IMR-90 (cell line): ENCODE data around the gene TRPM8. TPM values are rescaled to one million over a fixed set of nuclear protein-coding genes. Genes with fewer than 3 reads are reported as not detected.

Experiments
- ATAC-seq: fragments of 200-7000 bp; cut with Tn5 transposase; 2 replicates; pipeline ENCODE4 v1.9.1; 2020; ENCODE audit warnings: low read depth, mild to moderate bottlenecking, moderate library complexity
- BruUV-seq: library from RNA; stranded (reverse); fragments of 400-500 nt; replicated peaks from 2 replicates; lab custom pipeline; 2021; lab: Mats Ljungman, UMichigan
- CTCF ChIA-PET: fragments of 300-600 bp; formaldehyde crosslinking; extraction: SDS; loops from one replicate; lab custom pipeline; 2021; ENCODE audit warnings: antibody characterized with exemption; lab: Yijun Ruan, JAX
- POLR2A ChIA-PET: fragments of 300-600 bp; sonication (Branson Sonifier 250); formaldehyde crosslinking; loops from one replicate; lab custom pipeline; 2022; ENCODE audit warnings: antibody characterized with exemption; ENCODE audit not compliant: unreplicated experiment; lab: Charles Lee
- DNase-seq: peaks from one replicate; pipeline ENCODE4 v3.0.0; 2013
- H2AFZ ChIP-seq: replicated peaks from 2 replicates; pipeline ENCODE3; 2013; ENCODE audit warnings: low read length, mild to moderate bottlenecking; ENCODE audit not compliant: poor library complexity
- H2AK5ac ChIP-seq: 2 replicates; pipeline ENCODE4 v1.6.1; 2013; ENCODE audit warnings: low read depth, low read length, inconsistent platforms
- H2AK9ac ChIP-seq: replicated peaks from 2 replicates; pipeline ENCODE3; 2013; ENCODE audit warnings: mild to moderate bottlenecking, low read depth, low read length, moderate library complexity; ENCODE audit not compliant: poor library complexity
- H2BK120ac ChIP-seq: 2 replicates; pipeline ENCODE4 v1.6.1; 2013; ENCODE audit warnings: low read depth, low read length, inconsistent platforms
- H2BK15ac ChIP-seq: 3 replicates; pipeline ENCODE4 v1.6.1; 2013; ENCODE audit warnings: low read depth, low read length, inconsistent platforms
- H2BK20ac ChIP-seq: 2 replicates; pipeline ENCODE4 v1.6.1; 2013; ENCODE audit warnings: low read depth, mild to moderate bottlenecking, inconsistent platforms, low read length, moderate library complexity
- H2BK5ac ChIP-seq: 2 replicates; pipeline ENCODE4 v1.6.1; 2013; ENCODE audit warnings: mild to moderate bottlenecking, low read depth, low read length, inconsistent platforms; ENCODE audit not compliant: poor library complexity, severe bottlenecking
- H3K14ac ChIP-seq: replicated peaks from 2 replicates; pipeline ENCODE4 v1.6.1; 2013; ENCODE audit warnings: low read depth, low read length, inconsistent platforms
- H3K18ac ChIP-seq: 2 replicates; pipeline ENCODE4 v1.6.1; 2013; ENCODE audit warnings: low read depth, low read length, control low read depth
- H3K23ac ChIP-seq: 2 replicates; pipeline ENCODE4 v1.6.1; 2013; ENCODE audit warnings: low read depth, low read length, inconsistent platforms
- H3K27ac ChIP-seq: 2 replicates; pipeline ENCODE4 v1.5.1; 2013; ENCODE audit warnings: mild to moderate bottlenecking, control low read depth, low read length; ENCODE audit not compliant: insufficient read depth
- H3K27me3 ChIP-seq: 2 replicates; pipeline ENCODE4 v1.6.1; 2013; ENCODE audit warnings: low read length; ENCODE audit not compliant: control insufficient read depth, insufficient read depth
- H3K36me3 ChIP-seq: 2 replicates; pipeline ENCODE4 v1.6.1; 2013; ENCODE audit warnings: low read length, mixed read lengths; ENCODE audit not compliant: control insufficient read depth, insufficient read depth
- H3K4ac ChIP-seq: 2 replicates; pipeline ENCODE4 v1.6.1; 2013; ENCODE audit warnings: low read depth, low read length, inconsistent platforms
- H3K4me1 ChIP-seq: 2 replicates; pipeline ENCODE4 v1.6.1; 2013; ENCODE audit warnings: low read length, mixed read lengths; ENCODE audit not compliant: control insufficient read depth, insufficient read depth
- H3K4me2 ChIP-seq: 2 replicates; pipeline ENCODE4 v1.6.1; 2013; ENCODE audit warnings: low read depth, mild to moderate bottlenecking, control low read depth, low read length, moderate library complexity
- H3K4me3 ChIP-seq: 2 replicates; pipeline ENCODE4 v1.5.1; 2013; ENCODE audit warnings: low read depth, mild to moderate bottlenecking, control low read depth, low read length, moderate library complexity; ENCODE audit not compliant: insufficient read depth
- H3K56ac ChIP-seq: 2 replicates; pipeline ENCODE4 v1.6.1; 2013; ENCODE audit warnings: low read length, inconsistent platforms; ENCODE audit not compliant: insufficient read depth; ENCODE audit errors: extremely low read depth
- H3K79me1 ChIP-seq, 2 experiments: 2 replicates each; pipeline ENCODE4 v1.6.1; 2013; ENCODE audit warnings: low read length in 2 of 2, inconsistent platforms in 1 of 2, low read depth in 1 of 2
- H3K9ac ChIP-seq: 2 replicates; pipeline ENCODE4 v1.6.1; 2013; ENCODE audit warnings: low read depth, low read length, control low read depth
- H3K9me1 ChIP-seq: 2 replicates; pipeline ENCODE4 v1.6.1; 2013; ENCODE audit warnings: low read length, inconsistent platforms; ENCODE audit not compliant: insufficient read depth
- H3K9me3 ChIP-seq: 2 replicates; pipeline ENCODE4 v1.6.1; 2013; ENCODE audit warnings: low read length; ENCODE audit not compliant: control insufficient read depth, insufficient read depth
- H4K20me1 ChIP-seq: 2 replicates; pipeline ENCODE4 v1.6.1; 2013; ENCODE audit warnings: low read length, inconsistent platforms; ENCODE audit not compliant: insufficient read depth
- H4K5ac ChIP-seq: 2 replicates; pipeline ENCODE4 v1.6.1; 2013; ENCODE audit warnings: mild to moderate bottlenecking, low read depth, low read length, control low read depth
- H4K8ac ChIP-seq, 2 experiments: 2 replicates each; pipeline ENCODE4 v1.6.1; 2013; ENCODE audit warnings: low read depth in 2 of 2, low read length in 2 of 2, control low read depth in 1 of 2, inconsistent platforms in 1 of 2
- H4K91ac ChIP-seq: 2 replicates; pipeline ENCODE4 v1.6.1; 2013; ENCODE audit warnings: low read depth, low read length, inconsistent platforms; ENCODE audit not compliant: insufficient read depth
- BHLHE40 ChIP-seq: fragments of 150-350 bp; IDR thresholded peaks from 2 replicates; pipeline ENCODE4 v1.6.1; 2016; ENCODE audit warnings: mild to moderate bottlenecking, low read depth, low read length
- SMC3 ChIP-seq: fragments of 150-350 bp; IDR thresholded peaks from 2 replicates; pipeline ENCODE4 v1.6.1; 2016; ENCODE audit warnings: low read depth, mild to moderate bottlenecking, antibody characterized with exemption, low read length, moderate library complexity
- WGBS, 2 experiments: methylation state at CpG; one replicate each; pipeline versions ENCODE4 v1.1.5 to v1.1.7; 2013; ENCODE audit warnings: missing lambda C conversion rate in 2 of 2; ENCODE audit not compliant: insufficient read length in 1 of 2; ENCODE audit errors: extremely low coverage in 2 of 2; 5-methylcytosine and 5-hydroxymethylcytosine counted together
- dilution Hi-C: fragments of 300-500 bp; cut with HindIII; formaldehyde crosslinking; loops from one replicate; pipeline ENCODE4 v1.14.3; 2018; ENCODE audit warnings: low sequenced_read_pairs; ENCODE audit not compliant: unreplicated experiment
- in situ Hi-C: fragments of 300-500 bp; cut with MboI; formaldehyde crosslinking; loops from 3 replicates; pipeline ENCODE4 v1.14.3; 2019; ENCODE audit warnings: low sequenced_read_pairs, inconsistent platforms, mixed read lengths
- intact Hi-C: fragments of 100-400 bp; cut with micrococcal nuclease; formaldehyde crosslinking; loops from 2 replicates; pipeline ENCODE4 v1.10.0; 2022
- polyA plus RNA-seq, 3 experiments: library from polyadenylated mRNA; depleted of rRNA; stranded (reverse); fragments of >200 nt; gene quantifications; 2 replicates each; pipeline ENCODE4 v1.2.3, GENCODE V29; 2012; ENCODE audit warnings: low replicate concordance in 1 of 3
- total RNA-seq: library from RNA; depleted of rRNA; stranded (reverse); fragments of >200 nt; gene quantifications from 2 replicates; pipeline ENCODE4 v1.2.3, GENCODE V29; 2012

Gene TRPM8
- total and polyA plus RNA-seq, 2 of the 4 experiments (the other 2 are of a cell fraction) = not detected

DNA sequence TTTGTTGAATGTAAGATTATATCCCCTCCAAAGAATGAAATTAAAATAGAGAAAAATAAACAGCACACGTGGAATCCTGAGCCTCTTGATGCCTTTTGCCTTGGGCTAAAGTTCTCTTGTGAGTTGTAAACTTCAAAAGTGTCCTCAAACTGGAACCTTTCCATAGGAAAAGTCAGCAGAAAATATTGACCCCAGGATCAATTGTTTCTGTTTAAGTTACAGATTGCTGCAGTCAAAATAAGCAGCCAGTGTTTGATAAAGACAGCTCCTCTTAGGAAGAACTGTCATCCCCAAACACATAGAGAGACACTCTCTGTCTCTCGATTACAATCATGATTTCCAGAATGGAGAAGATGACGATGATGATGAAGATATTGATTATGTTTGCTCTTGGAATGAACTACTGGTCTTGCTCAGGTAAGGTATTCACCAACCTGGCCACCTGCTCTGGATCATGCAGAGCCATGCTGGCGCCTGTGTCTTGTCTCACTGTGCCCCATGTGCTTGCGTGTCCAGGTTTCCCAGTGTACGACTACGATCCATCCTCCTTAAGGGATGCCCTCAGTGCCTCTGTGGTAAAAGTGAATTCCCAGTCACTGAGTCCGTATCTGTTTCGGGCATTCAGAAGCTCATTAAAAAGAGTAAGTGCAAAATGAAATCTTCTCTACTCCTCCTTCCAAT lies 133.4 kb downstream of the TRPM8 start, which contains the start of gene SPP2:
Gene SPP2 (plus strand): TSS at position 248 of the 681 bp plus-strand sequence. CDS start 85 bp downstream, at position 333.
- Histone ChIP-seq H2AK5ac (no peak within 1 kb of the TSS), H4K5ac (no peak within 1 kb of the TSS), H3K56ac (no peak within 1 kb of the TSS), H2BK20ac (no peak within 1 kb of the TSS), H3K9me1 (no peaks in the 10 kb centered on the region), H2AK9ac (no peak within 1 kb of the TSS), H2BK120ac (no peak within 1 kb of the TSS), H4K8ac (no peak within 1 kb of the TSS), H2AFZ (no peak within 1 kb of the TSS), H3K9ac (no peak within 1 kb of the TSS), H4K91ac (no peak within 1 kb of the TSS), H3K14ac (no peak within 1 kb of the TSS; the same call in 1 of the 2 replicates), H3K4ac (no peak within 1 kb of the TSS), H3K79me1 (no peaks in the 10 kb centered on the region), H3K27me3 (peaks cover 3% of the 10 kb centered on the region; the same call in 1 of the 2 replicates), H2BK15ac (no peak within 1 kb of the TSS), H3K36me3 (no peaks in the 10 kb centered on the region), H3K4me2 (peak within 1 kb of the TSS; percentile 9; the same call in 1 of the 2 replicates), H3K18ac (no peak within 1 kb of the TSS), H3K23ac (no peak within 1 kb of the TSS), H2BK5ac (no peak within 1 kb of the TSS), H3K4me3 (no peak within 1 kb of the TSS), H3K4me1 (peaks cover 2% of the 10 kb centered on the region; the same call in 1 of the 2 replicates), H3K9me3 (no peaks in the 10 kb centered on the region), H3K27ac (no peak within 1 kb of the TSS), H4K20me1 (no peaks in the 10 kb centered on the region)
- WGBS, 2 experiments = no CpG with 5 or more reads among the region's 9 CpGs
- in situ Hi-C loops (no loop called here), dilution Hi-C loops (no loop called here), intact Hi-C loops (no loop called here)
- TF ChIP-seq BHLHE40 = no peak
- no peak for TF ChIP-seq SMC3
- no TSS peak for BruUV-seq
- ChIA-PET CTCF (no interaction called here), POLR2A (no interaction called here)
- DNase-seq (no peak), ATAC-seq (no peak)
